NT2/D1 (cell line): ENCODE measurements around the gene MBL2.

Experiments
- YY1 ChIP-seq: IDR thresholded peaks from 2 replicates; pipeline ENCODE4 v1.6.1; 2011; ENCODE audit not compliant: insufficient read length, insufficient read depth
- ZNF274 ChIP-seq: IDR thresholded peaks from 2 replicates; pipeline ENCODE4 v1.6.1; 2011; ENCODE audit warnings: mild to moderate bottlenecking, low read depth, low read length

- TF ChIP-seq YY1 (no peak), ZNF274 (no peak)
Measured at GRCh38 chr10:52786098-52786497, 13.5 kb upstream of the MBL2 start.
